GM04503 (cell line): Measurements from ENCODE around the gene COLGALT1.

Experiments
- DNase-seq: peaks from one replicate; pipeline ENCODE4 v3.0.0-alpha.2; 2012; ENCODE audit warnings: low read depth

Gene COLGALT1

GRCh38 chr19:17623224-17623935 lies 67.9 kb downstream of the COLGALT1 start:
- DNase-seq = no peak

GRCh38 chr19:17624314-17624991 lies 69.0 kb downstream of the COLGALT1 start:
- no peak for DNase-seq

GRCh38 chr19:17625043-17625442 lies 69.6 kb downstream of the COLGALT1 start:
- DNase-seq = no peak

- DNase-seq = no peak
These were observed 70.5 kb downstream of the COLGALT1 start for GRCh38 chr19:17625980-17626379.

GRCh38 chr19:17626456-17627015 lies 71.1 kb downstream of the COLGALT1 start:
- no peak for DNase-seq

GRCh38 chr19:17627161-17627560 lies 71.7 kb downstream of the COLGALT1 start:
- DNase-seq = no peak

GRCh38 chr19:17627921-17628320 lies 72.5 kb downstream of the COLGALT1 start:
- no peak for DNase-seq

- DNase-seq = no peak
These were observed 74.3 kb downstream of the COLGALT1 start for GRCh38 chr19:17629760-17630159.

GRCh38 chr19:17632577-17632976 lies 77.1 kb downstream of the COLGALT1 start:
- DNase-seq = no peak
